C1 segment of cervical spinal cord (tissue), 14 donors: ENCODE results near the gene QDPR.
"Not testable (repeated sequence)": the region's sequence is repeated elsewhere in the genome, so short reads cannot be mapped to it uniquely, and the experiment has no call there.

Source experiments
- DNase-seq, 14 donors: peaks; one replicate each; lab custom pipeline; 2025; lab: John Stamatoyannopoulos, UW

QDPR gene

DNA sequence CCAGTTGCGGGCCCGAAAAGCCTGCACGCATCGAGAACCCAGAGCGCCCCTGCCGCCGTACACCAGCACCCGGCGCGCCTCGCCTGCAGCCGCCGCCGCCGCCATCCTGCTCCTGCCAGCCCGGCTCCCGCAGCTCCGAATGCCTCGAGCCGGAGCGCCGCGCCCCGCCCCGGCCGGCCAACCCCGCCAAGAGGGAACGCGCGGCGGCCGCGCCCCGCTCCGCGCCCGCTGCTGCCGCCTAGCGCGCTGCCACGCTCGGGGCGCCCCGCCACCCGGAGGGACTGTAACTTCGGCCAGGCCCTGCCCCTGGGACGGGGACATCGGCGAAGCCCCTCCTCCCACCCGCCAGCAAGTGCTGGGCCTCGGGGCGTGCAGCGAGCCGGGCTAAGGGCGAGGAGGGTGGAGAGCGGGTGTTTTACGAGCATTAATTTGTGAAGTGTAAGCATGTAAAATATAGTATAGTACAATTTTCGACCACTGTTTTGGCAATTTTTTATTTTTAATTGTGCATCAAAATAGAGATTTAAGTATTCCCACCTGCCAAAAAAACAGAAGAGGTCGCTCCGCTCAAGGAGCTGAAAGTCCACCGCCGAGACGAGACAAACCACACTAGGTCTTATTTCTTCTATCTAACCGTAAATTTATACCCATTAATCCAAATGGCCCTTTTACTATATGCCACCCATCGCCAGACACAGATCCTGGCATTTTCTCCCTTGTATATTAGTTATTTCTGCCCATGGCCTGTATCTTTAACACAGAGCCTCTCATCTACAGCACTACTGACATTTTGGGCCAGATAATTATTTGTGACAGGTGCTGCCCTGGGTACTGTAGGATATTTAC, at the start of gene QDPR:
TSS of gene QDPR (minus strand) at position 141 of the 846 bp plus-strand sequence. CDS start at position 105, 36 bp downstream.
- peak; percentile 14 to 92 (median 80) for DNase-seq

GRCh38 chr4:17561195-17561909, 49.5 kb upstream of the QDPR start:
- no peak for DNase-seq

GRCh38 chr4:17560065-17560673, 48.3 kb upstream of the QDPR start:
- no peak for DNase-seq

DNA sequence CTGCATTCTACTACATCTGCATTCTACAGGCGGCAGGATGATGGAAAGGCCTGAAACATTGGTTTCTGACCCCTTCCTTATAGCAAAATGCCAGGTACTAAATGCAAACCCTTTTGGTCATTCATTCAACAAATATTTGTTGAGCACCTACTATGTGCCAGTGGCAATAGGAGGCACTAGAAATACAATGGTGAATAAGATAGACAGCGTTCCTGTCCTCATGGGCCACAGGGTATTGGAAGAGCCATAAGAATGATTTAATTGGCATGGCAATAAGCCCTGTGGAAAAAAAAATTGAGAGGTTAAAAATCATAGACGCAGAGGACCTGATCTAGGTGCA, 47.8 kb upstream of the QDPR start:
- DNase-seq, result no peak

GRCh38 chr4:17558941-17559708, 47.2 kb upstream of the QDPR start:
- no peak for DNase-seq

DNA sequence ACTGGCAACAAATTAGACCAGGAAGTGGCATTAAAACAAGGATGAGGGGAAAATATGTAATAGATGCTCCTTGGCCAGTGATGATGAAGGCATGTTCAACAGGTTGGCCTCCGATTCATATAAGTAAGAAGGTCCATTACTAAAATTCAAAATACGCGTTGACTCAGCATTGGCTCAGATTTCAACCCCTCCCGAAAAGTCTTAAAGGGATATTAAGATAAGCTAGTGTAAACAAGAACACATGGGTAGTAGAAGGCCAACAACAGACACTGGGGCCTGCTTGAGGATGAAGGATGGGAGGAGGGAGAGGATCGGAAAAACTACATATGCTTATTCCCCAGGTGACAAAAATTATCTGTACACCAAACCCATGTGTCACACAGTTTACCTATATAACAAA, 46.0 kb upstream of the QDPR start:
- no peak for DNase-seq

DNA sequence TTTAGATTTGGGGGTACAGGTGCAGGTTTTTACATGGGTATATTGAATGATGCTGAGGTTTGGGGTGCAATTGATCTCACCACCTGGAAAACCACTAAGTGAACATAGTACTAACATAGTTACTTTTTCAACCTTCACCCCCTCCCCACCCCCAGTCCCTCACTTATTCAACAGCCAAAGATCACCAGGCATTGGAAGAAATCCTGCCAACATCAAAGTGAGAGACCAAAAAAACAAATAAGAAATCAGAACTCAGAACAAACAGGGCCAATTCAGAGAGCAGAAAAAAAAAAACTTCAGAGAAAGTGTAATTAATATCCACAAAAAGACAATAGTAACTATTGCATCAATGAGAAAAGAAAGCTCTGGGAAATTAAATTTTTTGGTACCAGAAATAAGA, 44.6 kb upstream of the QDPR start:
- DNase-seq, result no peak

DNA sequence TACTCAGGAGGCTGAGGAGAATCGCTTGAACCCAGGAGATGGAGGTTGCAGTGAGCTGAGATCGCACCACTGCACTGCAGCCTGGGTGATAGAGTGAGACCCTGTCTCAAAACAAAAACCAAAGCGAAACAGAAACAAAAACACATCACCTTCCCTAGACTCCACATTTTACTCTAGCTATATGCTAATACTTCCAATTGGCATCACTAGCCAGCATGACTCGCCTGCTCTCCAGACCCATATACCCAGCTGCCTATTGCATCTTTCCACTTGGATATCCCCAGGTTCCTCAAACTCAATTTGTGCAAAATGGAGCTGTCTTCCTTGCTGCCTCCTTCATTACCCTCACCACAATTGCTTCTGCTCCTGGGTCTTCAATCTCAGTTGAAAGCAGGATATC, 42.7 kb upstream of the QDPR start:
- no peak for DNase-seq

DNA sequence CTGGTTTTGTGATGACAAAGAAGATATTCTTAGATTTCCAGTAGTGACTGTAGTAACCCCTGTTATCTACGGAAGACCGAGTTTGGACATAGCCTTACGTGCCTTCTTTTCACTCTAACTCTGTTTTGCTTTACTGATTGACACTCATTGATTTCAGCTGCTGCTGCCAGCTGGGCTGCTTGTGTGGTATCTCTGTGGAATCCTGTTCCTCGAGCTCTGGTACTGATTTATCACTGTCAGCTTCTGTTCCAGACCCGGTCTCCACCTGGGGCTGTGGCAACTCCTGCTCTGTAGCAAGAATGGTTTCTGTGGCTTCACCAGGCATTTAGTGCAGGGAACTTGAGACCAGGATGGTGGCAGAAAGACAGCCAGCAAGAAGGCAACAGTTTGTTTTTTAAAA, 40.5 kb upstream of the QDPR start:
- DNase-seq, result peak in 1 of 14 donors; percentile 7

DNA sequence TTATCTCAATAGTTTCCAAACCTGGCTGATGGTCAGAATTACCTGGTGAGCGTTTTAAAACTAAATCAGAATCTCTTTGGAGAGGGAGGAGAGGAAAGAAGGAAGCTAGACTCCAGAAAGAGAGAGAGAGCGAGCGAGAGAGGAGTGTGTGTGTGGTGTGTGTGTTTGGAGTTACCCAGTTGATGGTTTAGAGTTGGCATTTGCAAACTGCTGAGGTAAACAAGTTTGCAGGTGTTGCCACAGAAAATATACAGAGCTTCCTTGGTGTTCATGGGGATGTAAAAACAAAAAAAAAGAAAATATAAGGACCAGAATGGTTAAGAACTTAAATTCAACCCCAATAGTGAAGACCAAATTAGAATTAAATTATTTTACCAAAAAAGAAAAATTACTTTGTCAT, 38.7 kb upstream of the QDPR start:
- no peak for DNase-seq

DNA sequence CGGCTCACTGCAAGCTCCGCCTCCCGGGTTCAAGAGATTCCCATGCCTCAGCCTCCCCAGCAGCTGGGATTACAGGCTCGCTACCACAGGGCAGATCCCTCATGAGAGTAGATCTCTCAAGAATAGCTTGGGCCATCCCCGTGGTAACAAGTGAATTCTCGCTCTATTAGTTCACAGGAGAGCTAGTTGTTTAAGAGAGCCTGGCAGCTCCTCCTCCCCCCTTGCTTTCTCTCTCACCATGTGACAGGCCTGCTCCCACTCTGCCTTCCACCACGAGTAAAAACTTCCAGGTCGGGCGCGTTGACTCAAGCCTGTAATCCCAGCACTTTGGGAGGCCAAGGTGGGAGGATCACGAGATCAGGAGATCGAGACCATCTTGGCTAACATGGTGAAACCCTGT, 34.8 kb upstream of the QDPR start:
- no peak for DNase-seq

GRCh38 chr4:17546222-17546621, 34.3 kb upstream of the QDPR start:
- no peak for DNase-seq

GRCh38 chr4:17545374-17546140, 33.7 kb upstream of the QDPR start:
- DNase-seq, result peak in 1 of 14 donors; percentile 13

DNA sequence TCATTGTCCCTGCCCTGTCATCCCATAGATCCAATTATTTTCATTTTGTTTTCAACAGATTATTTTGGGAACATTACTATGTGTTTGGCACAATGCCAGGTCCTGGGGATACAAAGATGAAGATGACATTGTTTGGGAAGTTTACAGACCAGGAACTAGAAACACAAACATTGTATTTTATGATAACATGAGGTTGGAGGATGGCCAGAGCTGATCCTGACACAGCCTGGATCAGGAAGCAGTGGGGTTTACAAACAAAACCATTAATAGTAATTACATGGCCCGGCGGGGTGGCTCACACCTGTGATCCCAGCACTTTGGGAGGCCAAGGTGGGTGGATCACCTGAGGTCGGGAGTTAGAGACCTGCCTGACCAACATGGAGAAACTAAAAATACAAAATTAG, 32.9 kb upstream of the QDPR start:
- DNase-seq, result peak in 7 of 14 donors; percentile 8 to 46 (median 27)

GRCh38 chr4:17544205-17544604, 32.3 kb upstream of the QDPR start:
- peak in 12 of 14 donors; percentile 20 to 88 (median 77) for DNase-seq

- DNase-seq, result not testable (repeated sequence)
These were observed 25.2 kb upstream of the QDPR start for GRCh38 chr4:17537060-17537459.

DNA sequence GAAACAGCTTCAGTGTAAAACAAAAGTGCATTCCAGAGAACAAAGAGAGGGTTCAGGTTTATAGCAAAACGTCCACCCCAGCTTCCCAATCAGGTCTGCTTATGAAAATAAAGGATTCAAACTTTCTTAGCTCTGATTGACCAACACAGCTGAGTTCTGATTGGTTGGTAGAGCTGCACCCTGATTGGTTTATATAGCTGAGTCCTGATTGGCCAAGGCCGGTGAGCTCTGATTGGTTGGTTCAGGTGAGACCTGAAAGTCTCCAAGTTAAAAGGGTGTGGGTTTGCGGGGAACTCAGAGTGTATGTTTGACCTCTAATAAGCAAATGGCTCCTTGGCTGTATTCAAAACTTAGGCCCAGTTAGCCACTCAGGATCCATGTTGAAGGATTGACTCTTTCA, 24.0 kb upstream of the QDPR start:
- no peak for DNase-seq

- no peak for DNase-seq
These were observed 23.4 kb upstream of the QDPR start for GRCh38 chr4:17535242-17535641.

DNA sequence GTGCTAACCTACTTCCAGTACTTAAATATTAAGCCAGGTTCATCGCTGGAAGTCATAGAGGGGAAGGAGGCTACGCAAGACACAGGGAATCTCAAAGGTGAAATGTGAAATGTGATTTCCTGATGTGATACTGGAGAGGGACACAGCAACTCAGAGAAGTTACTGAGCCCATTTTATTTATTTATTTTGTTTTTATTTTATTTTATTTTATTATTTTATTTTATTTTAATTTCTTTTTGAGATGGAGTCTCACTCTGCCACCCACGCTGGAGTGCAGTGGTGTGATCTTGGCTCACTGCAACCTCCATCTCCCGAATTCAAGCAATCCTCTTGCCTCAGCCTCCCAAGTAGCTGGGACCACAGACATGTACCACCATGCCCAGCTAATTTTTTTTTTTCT, 22.8 kb upstream of the QDPR start:
- DNase-seq, result no peak

DNA sequence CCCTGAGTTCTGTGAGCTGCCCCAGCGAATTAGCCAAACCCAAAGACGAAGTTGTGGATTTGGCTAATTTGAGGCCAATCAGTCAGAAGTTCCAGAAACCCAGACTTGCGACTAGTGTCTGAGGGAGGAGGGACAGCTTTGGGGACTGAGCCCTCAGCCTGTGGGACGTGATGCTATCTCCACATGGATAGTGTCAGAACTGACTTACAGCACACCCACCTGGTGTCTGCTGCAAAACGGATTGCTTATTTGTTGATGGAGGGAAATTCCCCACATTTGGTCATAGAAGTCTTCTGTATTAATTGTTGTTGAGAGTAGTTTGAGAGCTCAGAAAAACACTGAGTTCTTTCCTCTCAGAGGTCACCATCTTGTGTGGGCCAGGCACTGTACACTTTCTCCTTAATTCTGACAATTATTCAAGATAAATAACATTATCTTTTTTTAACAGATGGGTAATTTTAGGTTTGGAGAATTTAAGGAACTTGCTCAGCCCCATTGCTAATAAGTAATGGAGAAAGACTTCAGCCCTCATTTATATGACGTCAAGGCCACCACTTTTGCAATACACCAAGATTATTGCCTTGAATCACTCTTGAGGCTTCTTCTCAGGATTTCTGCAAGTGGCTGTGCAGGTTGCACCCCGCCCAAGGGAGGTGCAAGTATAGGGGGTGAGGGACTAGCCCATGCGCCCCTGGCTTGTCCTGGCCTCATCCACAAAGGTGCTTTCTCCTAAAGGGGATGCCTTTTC, 19.8 kb upstream of the QDPR start:
- no peak for DNase-seq
